Activated CD4-positive, alpha-beta T cell treated with anti-CD3 and anti-CD28 coated beads for 36 hours (primary cell): ENCODE results near the gene RHBDF1. TPM values are rescaled to one million over a fixed set of nuclear protein-coding genes. Genes with fewer than 3 reads are reported as not detected.

Experiments
- ATAC-seq: fragments of 200-7000 bp; cut with Tn5 transposase; one replicate; pipeline ENCODE4 v1.10.0; 2021; ENCODE audit warnings: mild to moderate bottlenecking, moderate library complexity
- CTCF ChIA-PET: fragments of 350-600 bp; sonication (Branson Sonifier 250); formaldehyde crosslinking; loops from one replicate; lab custom pipeline; 2021; ENCODE audit warnings: antibody characterized with exemption; lab: Charles Lee
- POLR2A ChIA-PET: fragments of 350-600 bp; sonication (Branson Sonifier 250); formaldehyde crosslinking; loops from one replicate; lab custom pipeline; 2021; ENCODE audit warnings: antibody characterized with exemption, inconsistent platforms; lab: Charles Lee
- DNase-seq: peaks from one replicate; pipeline ENCODE4 v3.0.0-alpha.2; 2020
- H3K27ac Mint-ChIP-seq: one replicate; pipeline ENCODE4 v1.8.0; 2021; ENCODE audit warnings: mixed read lengths
- H3K27me3 Mint-ChIP-seq: one replicate; pipeline ENCODE4 v1.8.0; 2021; ENCODE audit warnings: mixed read lengths
- H3K36me3 Mint-ChIP-seq: one replicate; pipeline ENCODE4 v1.8.0; 2021; ENCODE audit warnings: low read depth, mixed read lengths
- H3K4me1 Mint-ChIP-seq: one replicate; pipeline ENCODE4 v1.8.0; 2021; ENCODE audit warnings: mixed read lengths
- H3K4me3 Mint-ChIP-seq: one replicate; pipeline ENCODE4 v1.8.0; 2021; ENCODE audit warnings: mild to moderate bottlenecking, moderate library complexity, mixed read lengths
- H3K9me3 Mint-ChIP-seq: one replicate; pipeline ENCODE4 v1.8.0; 2021; ENCODE audit warnings: low read depth, mixed read lengths
- intact Hi-C, 2 experiments: fragments of 100-400 bp; cut with DNase I in 1 of 2; cut with micrococcal nuclease in 1 of 2; formaldehyde crosslinking; loops; one replicate each; pipeline versions ENCODE4 v1.14.2 to v1.15.1; 2022 to 2024; cut with DNase I, micrococcal nuclease
- total RNA-seq, 2 experiments: library from RNA; stranded (reverse); gene quantifications; one replicate each; pipeline ENCODE4 v1.2.3, GENCODE V29; 2021

RHBDF1 gene
- total RNA-seq, 2 experiments from 2014 or later: 0.40 TPM; not detected in 1

DNA sequence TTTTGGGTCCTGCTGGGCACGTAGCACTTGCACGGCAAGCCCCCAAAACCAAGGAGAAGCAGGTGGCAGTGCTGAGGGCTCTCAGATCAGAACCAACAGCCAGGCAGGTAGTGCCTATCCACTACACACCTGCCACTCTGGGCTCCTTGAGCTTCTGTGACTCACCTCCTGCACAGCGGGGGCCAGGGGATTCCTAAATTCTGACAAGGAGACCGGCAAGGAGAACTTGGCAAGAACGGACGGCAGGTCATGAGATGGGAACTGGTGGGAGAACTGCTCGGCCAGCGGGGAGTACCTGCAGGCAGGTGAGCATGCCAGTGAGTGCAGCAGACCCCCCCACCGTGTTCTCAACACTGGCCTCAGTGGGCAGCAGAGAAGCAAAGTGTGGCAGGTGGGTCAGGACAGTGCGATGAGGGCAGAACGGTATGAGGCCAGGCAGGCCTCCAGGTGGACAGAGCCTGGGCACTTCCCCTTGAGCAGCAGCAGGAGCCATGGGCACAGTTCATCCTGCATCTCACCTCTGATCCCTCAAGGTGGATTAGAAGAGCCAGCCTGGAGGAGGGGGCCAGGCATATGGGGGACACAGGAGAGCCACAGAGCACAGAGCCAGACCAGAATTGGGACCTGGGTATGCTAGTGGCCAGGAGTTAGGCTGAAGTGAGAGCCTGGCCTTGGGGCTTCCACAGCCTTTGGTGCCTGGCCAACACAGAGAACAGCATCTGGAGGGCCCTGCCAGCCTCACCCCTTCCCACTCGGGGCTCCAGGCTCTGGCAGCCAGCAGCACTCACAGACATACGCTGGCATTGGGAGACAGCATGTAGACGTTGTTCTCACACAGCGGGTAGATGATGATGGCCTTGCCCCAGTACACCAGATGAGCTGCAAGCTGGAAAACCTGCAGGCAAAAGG lies 20.3 kb upstream of the RHBDF1 start:
- no peaks in the 10 kb centered on the region for H3K4me1 Mint-ChIP-seq
- POLR2A ChIA-PET: interaction anchor here (0.7 kb wide), 1 partner anchor 13 kb away, joined by 3 read pairs; no protein-coding TSS in a partner anchor

DNA sequence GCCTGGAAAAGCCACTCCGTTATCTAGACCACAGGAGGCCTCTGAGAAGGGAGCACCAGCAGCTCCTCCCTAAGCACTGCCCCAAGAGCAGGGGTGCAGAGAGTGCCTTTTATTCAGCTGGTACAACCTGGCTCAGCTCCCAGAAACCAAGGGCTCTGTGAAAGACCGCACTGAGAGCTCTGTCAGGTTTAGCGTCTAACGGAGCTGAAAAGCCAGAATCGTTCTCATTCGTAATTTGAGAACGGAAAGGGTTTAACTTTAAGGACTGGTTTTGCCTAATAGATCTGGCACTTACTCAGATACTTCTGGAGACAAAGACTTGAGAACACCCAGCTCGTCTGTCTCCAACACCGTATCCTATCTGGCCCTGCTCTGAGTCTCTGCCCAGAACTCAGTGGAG lies 19.1 kb upstream of the RHBDF1 start:
- H3K27me3 Mint-ChIP-seq: no peaks in the 10 kb centered on the region
- H3K27ac Mint-ChIP-seq: no peak overlapping the region
- POLR2A ChIA-PET: interaction anchor here (0.6 kb wide), 2 partner anchors 34 to 240 kb away, joined by 3 to 4 read pairs; no protein-coding TSS in a partner anchor
- intact Hi-C loops: no loop called here
- CTCF ChIA-PET: interaction anchor here (0.6 to 10.8 kb wide), 5 partner anchors 9 to 404 kb away, joined by 3 to 214 read pairs (median 3); partner anchors contain the start of gene RHBDF1
- no peaks in the 10 kb centered on the region for H3K9me3 Mint-ChIP-seq
- DNase-seq (no peak), ATAC-seq (no peak)
- H3K4me1 Mint-ChIP-seq: no peaks in the 10 kb centered on the region
- no peak overlapping the region for H3K4me3 Mint-ChIP-seq
- H3K36me3 Mint-ChIP-seq: peaks cover 11% of the 10 kb centered on the region

More for the DNA sequence above, 20.3 kb upstream of the RHBDF1 start:
- Mint-ChIP-seq H3K27me3 (no peaks in the 10 kb centered on the region), H3K36me3 (peaks cover 15% of the 10 kb centered on the region), H3K9me3 (no peaks in the 10 kb centered on the region), H3K4me3 (no peak overlapping the region), H3K27ac (no peak overlapping the region)
- ATAC-seq: no peak
- no peak for DNase-seq
- intact Hi-C loops: no loop called here
- CTCF ChIA-PET: interaction anchor here (6.4 to 10.8 kb wide), 2 partner anchors 15 to 25 kb away, joined by 59 to 214 read pairs; partner anchors contain the start of gene RHBDF1

DNA sequence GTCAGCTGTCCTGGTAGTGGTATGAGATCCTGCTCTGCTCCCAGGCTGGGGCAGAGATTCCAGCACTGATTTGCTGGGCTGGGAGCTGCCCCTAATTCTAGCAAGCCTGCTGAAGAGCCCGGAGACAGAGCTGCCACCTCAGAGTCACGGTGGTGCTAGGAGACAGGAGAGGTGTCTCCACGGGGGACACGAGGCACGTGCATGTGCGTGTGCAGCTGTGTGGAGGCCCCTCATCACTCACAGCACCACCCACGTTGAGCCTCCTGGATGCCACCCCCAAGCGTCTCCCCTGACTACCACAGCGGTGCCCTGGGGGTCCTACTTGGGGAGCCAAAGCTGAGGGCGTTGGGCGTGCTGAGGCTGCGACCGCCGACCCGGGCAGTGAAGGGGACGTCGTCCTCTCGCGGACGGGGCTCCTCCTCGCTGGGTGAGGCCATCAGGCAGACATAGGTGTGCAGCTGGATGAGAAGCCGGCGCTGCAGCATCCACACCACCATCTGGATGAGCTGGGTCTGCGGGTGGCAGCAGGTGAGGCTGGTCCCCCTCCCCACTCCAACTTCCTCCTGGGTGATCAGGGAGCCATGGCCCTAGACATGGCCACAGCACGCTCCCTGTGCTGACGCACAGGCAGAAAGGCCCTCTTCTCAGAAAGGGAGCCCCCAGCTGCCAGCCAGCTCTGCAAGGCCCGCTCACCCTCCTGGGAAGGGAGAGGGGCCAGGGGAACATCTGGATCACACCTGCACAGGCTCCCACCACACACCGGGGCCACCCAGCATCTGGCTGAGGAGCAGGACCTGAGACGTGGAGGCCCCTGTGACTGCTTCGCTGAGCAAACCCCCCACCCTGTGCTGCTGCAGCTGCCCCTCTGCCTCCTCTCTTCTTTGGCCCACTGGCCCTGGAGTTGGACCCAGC lies 17.2 kb upstream of the RHBDF1 start:
- intact Hi-C loops: no loop called here
- Mint-ChIP-seq H3K36me3 (peaks cover 19% of the 10 kb centered on the region), H3K27me3 (no peaks in the 10 kb centered on the region), H3K4me1 (peaks cover 10% of the 10 kb centered on the region), H3K9me3 (no peaks in the 10 kb centered on the region), H3K27ac (no peak overlapping the region), H3K4me3 (no peak overlapping the region)
- ATAC-seq (no peak), DNase-seq (no peak)
- CTCF ChIA-PET: interaction anchor here (10.8 kb wide), 1 partner anchor 22 kb away, joined by 214 read pairs; the partner anchor contains the start of gene RHBDF1
- POLR2A ChIA-PET: no interaction called here

DNA sequence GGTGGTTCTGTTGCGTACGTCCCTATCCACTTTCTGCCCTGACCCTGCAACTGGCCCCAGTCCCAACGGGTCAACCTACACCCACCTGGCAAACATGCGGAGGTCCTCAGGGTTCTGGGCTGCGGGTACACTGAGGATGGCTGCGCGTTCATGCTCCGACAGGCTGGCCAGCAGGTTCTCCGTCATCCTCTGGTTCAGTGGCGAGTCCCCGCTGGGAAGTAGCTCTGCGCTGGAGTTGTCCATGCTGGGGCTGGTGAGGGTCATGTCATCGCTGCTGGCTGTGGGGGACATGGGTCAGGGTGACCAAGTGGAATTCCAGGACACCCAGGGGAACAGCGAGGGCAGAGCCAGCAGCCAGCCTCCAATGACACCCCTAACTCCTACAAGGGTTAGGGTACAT lies 16.2 kb upstream of the RHBDF1 start:
- ChIA-PET POLR2A (no interaction called here), CTCF (interaction anchor here (10.8 kb wide), 1 partner anchor 21 kb away, joined by 214 read pairs; the partner anchor contains the start of gene RHBDF1)
- no peak overlapping the region for H3K4me3 Mint-ChIP-seq

DNA sequence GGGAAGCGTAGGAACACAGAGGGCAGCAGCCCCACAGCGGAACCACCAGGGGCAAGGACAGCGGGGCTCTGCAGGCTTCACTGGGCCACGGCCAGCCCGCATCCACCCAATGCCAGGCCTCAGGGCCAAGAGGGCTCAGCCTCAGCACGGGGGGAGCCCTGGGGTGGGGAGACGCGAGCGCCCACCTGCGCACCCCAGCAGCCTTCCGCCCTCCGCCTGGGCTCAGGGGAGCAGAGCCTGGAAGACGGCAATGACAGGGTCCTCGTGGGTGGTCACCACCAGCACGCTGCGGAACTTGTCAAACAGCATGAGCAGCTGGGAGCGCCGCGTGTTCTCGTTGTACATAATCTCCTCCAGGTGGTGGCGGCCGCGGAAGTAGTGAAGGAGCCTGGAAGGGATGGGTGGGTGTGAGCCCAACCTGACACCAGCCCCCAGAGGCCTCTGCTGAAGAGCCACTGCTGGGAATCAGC lies 14.1 kb upstream of the RHBDF1 start:
- H3K9me3 Mint-ChIP-seq: no peaks in the 10 kb centered on the region
- intact Hi-C loops: no loop called here
- H3K36me3 Mint-ChIP-seq: peaks cover 29% of the 10 kb centered on the region
- DNase-seq: no peak
- no peak overlapping the region for H3K27ac Mint-ChIP-seq
- H3K27me3 Mint-ChIP-seq: no peaks in the 10 kb centered on the region
- ChIA-PET POLR2A (no interaction called here), CTCF (interaction anchor here (0.5 to 1.3 kb wide), 3 partner anchors 18 to 21 kb away, joined by 3 to 5 read pairs (median 4); no protein-coding TSS in a partner anchor)
- no peak overlapping the region for H3K4me3 Mint-ChIP-seq
- peaks cover 30% of the 10 kb centered on the region for H3K4me1 Mint-ChIP-seq
- ATAC-seq: no peak

More for the DNA sequence above, 16.2 kb upstream of the RHBDF1 start:
- H3K27me3 Mint-ChIP-seq: no peaks in the 10 kb centered on the region
- H3K4me1 Mint-ChIP-seq: peaks cover 20% of the 10 kb centered on the region
- intact Hi-C loops: no loop called here
- H3K9me3 Mint-ChIP-seq: no peaks in the 10 kb centered on the region
- H3K27ac Mint-ChIP-seq: no peak overlapping the region
- no peak for ATAC-seq
- peaks cover 28% of the 10 kb centered on the region for H3K36me3 Mint-ChIP-seq
- no peak for DNase-seq

DNA sequence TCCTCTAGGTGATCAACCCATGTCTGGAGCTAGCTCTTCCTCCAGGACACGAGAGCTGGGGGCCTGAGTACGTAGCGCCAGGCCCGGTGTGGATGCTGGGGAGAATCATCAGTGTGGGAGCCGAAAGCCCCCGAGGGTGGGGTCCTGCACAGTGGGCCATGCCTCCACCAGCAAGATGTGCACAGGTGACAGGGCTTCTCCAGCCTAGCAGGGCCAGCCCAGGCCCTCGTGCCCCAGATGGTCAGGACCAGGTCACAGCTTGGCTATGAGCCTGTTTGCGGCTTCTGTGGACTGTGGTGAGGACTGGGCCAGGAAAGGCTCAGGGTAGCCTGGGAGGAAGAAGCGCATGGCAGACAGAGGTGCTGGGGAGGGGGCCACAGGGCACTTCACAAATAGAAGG lies 13.4 kb upstream of the RHBDF1 start:
- Mint-ChIP-seq H3K4me1 (peaks cover 30% of the 10 kb centered on the region), H3K4me3 (no peak overlapping the region), H3K36me3 (peaks cover 29% of the 10 kb centered on the region), H3K27ac (peak overlapping the region; percentile 42), H3K9me3 (no peaks in the 10 kb centered on the region), H3K27me3 (no peaks in the 10 kb centered on the region)
- no peak for DNase-seq
- no peak for ATAC-seq
- POLR2A ChIA-PET: no interaction called here
- intact Hi-C loops: no loop called here
- CTCF ChIA-PET: interaction anchor here (1.4 to 3.0 kb wide), 3 partner anchors 11 to 20 kb away, joined by 3 to 16 read pairs (median 10); no protein-coding TSS in a partner anchor

DNA sequence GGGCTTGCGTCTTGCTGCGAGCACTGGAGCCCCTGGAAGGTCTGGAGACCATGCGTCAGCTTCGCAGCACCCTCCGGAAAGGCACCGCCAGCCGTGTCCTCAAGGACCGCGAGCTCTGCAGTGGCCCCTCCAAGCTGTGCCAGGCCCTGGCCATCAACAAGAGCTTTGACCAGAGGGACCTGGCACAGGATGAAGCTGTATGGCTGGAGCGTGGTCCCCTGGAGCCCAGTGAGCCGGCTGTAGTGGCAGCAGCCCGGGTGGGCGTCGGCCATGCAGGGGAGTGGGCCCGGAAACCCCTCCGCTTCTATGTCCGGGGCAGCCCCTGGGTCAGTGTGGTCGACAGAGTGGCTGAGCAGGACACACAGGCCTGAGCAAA lies 13.0 kb upstream of the RHBDF1 start:
- Mint-ChIP-seq H3K27ac (peak overlapping the region; percentile 87), H3K27me3 (no peaks in the 10 kb centered on the region), H3K36me3 (peaks cover 27% of the 10 kb centered on the region), H3K9me3 (no peaks in the 10 kb centered on the region), H3K4me3 (no peak overlapping the region), H3K4me1 (peaks cover 30% of the 10 kb centered on the region)
- DNase-seq: no peak
- CTCF ChIA-PET: interaction anchor here (1.4 to 3.0 kb wide), 3 partner anchors 12 to 20 kb away, joined by 3 to 16 read pairs (median 10); no protein-coding TSS in a partner anchor
- intact Hi-C loops: no loop called here
- POLR2A ChIA-PET: no interaction called here
- ATAC-seq: no peak

DNA sequence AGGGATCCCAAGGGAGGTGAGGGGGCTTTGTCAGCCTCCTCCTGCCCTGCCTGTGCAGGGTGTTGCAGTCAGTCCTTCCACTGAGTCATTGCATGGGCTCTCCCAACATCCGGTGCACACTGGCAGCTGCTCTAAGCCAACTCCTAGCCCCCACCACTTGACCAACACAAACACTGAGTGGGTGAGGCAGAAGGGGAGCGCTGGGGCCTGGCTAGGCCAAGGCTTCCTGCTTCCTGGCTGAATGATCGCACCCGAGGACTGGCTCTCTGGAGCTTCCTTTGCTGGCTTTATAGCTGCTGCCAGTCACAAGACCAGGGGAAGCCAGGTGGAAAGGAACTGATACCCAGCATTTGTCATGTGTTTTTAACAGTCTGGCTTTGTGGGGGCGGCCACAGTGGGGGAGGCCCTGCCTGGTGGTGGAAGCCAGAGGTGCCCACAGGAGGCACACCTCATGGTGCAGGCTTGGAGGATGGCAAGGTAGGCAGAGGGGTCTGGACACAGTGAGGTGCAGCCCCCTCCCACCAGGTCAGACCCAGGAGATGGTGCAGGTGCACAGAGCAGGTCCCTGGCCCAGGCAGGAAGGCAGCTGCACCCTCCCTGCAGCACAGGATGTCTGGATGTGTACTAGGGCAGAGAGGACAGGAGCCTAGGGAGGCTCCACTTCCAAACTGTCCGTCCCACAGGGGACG lies 12.4 kb upstream of the RHBDF1 start:
- intact Hi-C loops: loop anchor here in 1 of 2 experiments (1.0 kb wide), 1 partner anchor 150 kb away; no protein-coding TSS in a partner anchor
- Mint-ChIP-seq H3K4me1 (peaks cover 31% of the 10 kb centered on the region), H3K9me3 (no peaks in the 10 kb centered on the region), H3K36me3 (peaks cover 26% of the 10 kb centered on the region), H3K4me3 (peak overlapping the region; percentile 32), H3K27ac (peak overlapping the region; percentile 87), H3K27me3 (no peaks in the 10 kb centered on the region)
- peak; percentile 92 for ATAC-seq
- POLR2A ChIA-PET: interaction anchor here (0.5 kb wide), 1 partner anchor 22 kb away, joined by 4 read pairs; no protein-coding TSS in a partner anchor
- DNase-seq: peak; percentile 85
- CTCF ChIA-PET: interaction anchor here (1.4 to 3.0 kb wide), 3 partner anchors 12 to 19 kb away, joined by 3 to 16 read pairs (median 10); no protein-coding TSS in a partner anchor

DNA sequence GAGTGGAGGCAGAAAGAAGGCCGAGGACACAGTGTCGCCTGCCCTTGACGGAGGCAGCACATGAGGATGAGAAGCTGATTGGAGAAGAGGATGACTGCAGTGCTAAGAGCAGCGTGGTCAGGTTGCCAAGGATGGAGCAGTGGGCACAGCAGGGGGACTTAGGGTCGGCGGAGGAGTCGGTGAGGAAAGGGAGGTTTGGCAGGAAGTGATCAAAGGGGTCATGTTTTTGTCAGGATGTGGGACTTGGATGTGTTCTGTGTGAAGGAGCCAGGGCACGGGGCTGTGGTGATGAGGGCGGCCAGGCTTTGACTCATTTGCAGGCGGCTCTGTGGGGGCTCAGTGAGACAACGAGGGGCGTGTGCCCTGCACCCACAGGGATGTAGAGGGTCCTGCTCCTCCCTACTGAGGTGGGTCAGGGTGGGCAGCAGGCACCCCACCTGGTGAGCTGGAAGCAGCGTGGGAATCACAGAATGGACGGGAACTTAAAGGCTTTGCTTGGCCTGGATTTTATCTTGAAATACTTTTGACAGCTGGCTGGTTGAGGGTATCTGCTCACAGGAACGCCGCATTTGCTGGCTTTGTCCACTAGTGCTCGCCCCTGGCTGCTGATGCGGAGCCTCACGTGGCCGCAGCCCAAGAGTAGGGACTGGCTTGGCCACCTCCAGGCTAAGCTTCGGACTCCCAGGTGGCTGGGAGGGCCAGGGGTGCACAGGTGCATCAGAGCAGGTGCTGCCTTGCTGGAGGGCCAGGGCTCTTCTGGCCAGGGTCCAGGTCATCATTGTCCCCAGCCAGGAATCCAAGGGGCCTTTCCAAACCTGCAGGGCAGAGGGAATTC lies 11.6 kb upstream of the RHBDF1 start:
- Mint-ChIP-seq H3K4me3 (no peak overlapping the region), H3K36me3 (peaks cover 26% of the 10 kb centered on the region), H3K27me3 (no peaks in the 10 kb centered on the region), H3K9me3 (no peaks in the 10 kb centered on the region), H3K27ac (peak overlapping the region; percentile 87), H3K4me1 (peaks cover 36% of the 10 kb centered on the region)
- ChIA-PET POLR2A (interaction anchor here (0.5 kb wide), 1 partner anchor 23 kb away, joined by 4 read pairs; no protein-coding TSS in a partner anchor), CTCF (interaction anchor here (0.7 to 3.0 kb wide), 4 partner anchors 13 to 18 kb away, joined by 3 to 16 read pairs (median 6); no protein-coding TSS in a partner anchor)
- intact Hi-C loops: loop anchor here in 1 of 2 experiments (1.0 kb wide), 1 partner anchor 151 kb away; no protein-coding TSS in a partner anchor
- peak; percentile 16 for ATAC-seq
- peak; percentile 46 for DNase-seq
